GM12878 (cell line): ENCODE measurements around the gene OSBPL2. TPM values are rescaled to one million over a fixed set of nuclear protein-coding genes. Genes with fewer than 3 reads are reported as not detected.

Experiments
- ATAC-seq: fragments of 200-7000 bp; cut with Tn5 transposase; 3 replicates; pipeline ENCODE4 v1.9.1; 2020; ENCODE audit warnings: mild to moderate bottlenecking, moderate library complexity
- BruUV-seq: library from RNA; stranded (reverse); fragments of 400-500 nt; replicated peaks from 2 replicates; lab custom pipeline; 2021; lab: Mats Ljungman, UMichigan
- CTCF ChIA-PET: fragments of 300-600 bp; sonication (Branson Sonifier 250); formaldehyde crosslinking; extraction: SDS; loops from one replicate; lab custom pipeline; 2021; ENCODE audit warnings: inconsistent platforms; lab: Yijun Ruan, JAX
- POLR2A ChIA-PET: fragments of 350-600 bp; formaldehyde crosslinking; extraction: SDS; loops from one replicate; lab custom pipeline; 2021; ENCODE audit warnings: inconsistent platforms; lab: Charles Lee
- RAD21 ChIA-PET: fragments of 300-600 bp; sonication (Branson Sonifier 250); formaldehyde crosslinking; loops from one replicate; lab custom pipeline; 2023; ENCODE audit warnings: antibody characterized with exemption; ENCODE audit not compliant: unreplicated experiment; lab: Charles Lee
- SMC1A ChIA-PET: fragments of 300-600 bp; sonication (Branson Sonifier 250); formaldehyde crosslinking; loops from one replicate; lab custom pipeline; 2023; ENCODE audit not compliant: unreplicated experiment, uncharacterized antibody; lab: Charles Lee
- DNase-seq: peaks from one replicate; pipeline ENCODE4 v3.0.0-alpha.2; 2011; ENCODE audit warnings: low read depth, low spot score
- FAIRE-seq: peaks from 3 replicates; lab custom pipeline; 2011; peaks lifted over from hg19 to GRCh38; lab: Jason Lieb, UNC
- H2AFZ ChIP-seq: 2 replicates; pipeline ENCODE4 v1.6.0; 2011; ENCODE audit warnings: low read depth, low read length, control low read depth; ENCODE audit not compliant: control insufficient read depth
- H3K27ac ChIP-seq: 2 replicates; pipeline ENCODE4 v1.5.1; 2011; ENCODE audit warnings: control low read depth; ENCODE audit not compliant: control insufficient read depth, insufficient read depth
- H3K27me3 ChIP-seq, 2 experiments: replicated peaks in 1 of 2; 2 replicates each; pipeline versions ENCODE4 v1.6.0 to v1.6.1; 2011; ENCODE audit warnings: low read length in 1 of 2; ENCODE audit not compliant: control insufficient read depth in 2 of 2, insufficient read depth in 2 of 2
- H3K36me3 ChIP-seq, 2 experiments: 2 replicates each; pipeline ENCODE4 v1.5.1; 2011; ENCODE audit warnings: low read length in 1 of 2; ENCODE audit not compliant: control insufficient read depth in 2 of 2, insufficient read depth in 2 of 2
- H3K4me1 ChIP-seq: 2 replicates; pipeline ENCODE4 v1.6.1; 2011; ENCODE audit warnings: mild to moderate bottlenecking, low read length, moderate library complexity, mixed read lengths; ENCODE audit not compliant: control insufficient read depth, insufficient read depth
- H3K4me2 ChIP-seq: 2 replicates; pipeline ENCODE4 v1.6.0; 2011; ENCODE audit warnings: control low read depth; ENCODE audit not compliant: control insufficient read depth, insufficient read depth
- H3K4me3 ChIP-seq: fragments of 200-600 bp; sonication (generic); 2 replicates; pipeline ENCODE4 v1.5.1; 2016
- H3K79me2 ChIP-seq: 2 replicates; pipeline ENCODE4 v1.6.0; 2011; ENCODE audit warnings: low read length; ENCODE audit not compliant: control insufficient read depth, insufficient read depth
- H3K9ac ChIP-seq: 2 replicates; pipeline ENCODE4 v1.8.0; 2011; ENCODE audit warnings: low read length, control low read depth, mixed read lengths; ENCODE audit not compliant: control insufficient read depth, insufficient read depth
- H3K9me3 ChIP-seq: replicated peaks from 3 replicates; pipeline ENCODE4 v1.5.1; 2011; ENCODE audit warnings: mild to moderate bottlenecking, low read length; ENCODE audit not compliant: control insufficient read depth, insufficient read depth
- H4K20me1 ChIP-seq: 2 replicates; pipeline ENCODE4 v1.6.0; 2011; ENCODE audit not compliant: control insufficient read depth, insufficient read depth
- BCL3 ChIP-seq: IDR thresholded peaks from 2 replicates; pipeline ENCODE4 v1.6.1; 2011; ENCODE audit warnings: borderline replicate concordance, low read depth, mild to moderate bottlenecking, moderate library complexity, low read length; ENCODE audit not compliant: insufficient read depth, poor library complexity, severe bottlenecking
- CEBPB ChIP-seq, 2 experiments: fragments of 150-350 bp in 1 of 2; IDR thresholded peaks; 2 replicates each; pipeline ENCODE4 v1.6.1; 2012 to 2014; ENCODE audit warnings: low read depth in 2 of 2, low read length in 2 of 2, borderline replicate concordance in 1 of 2, inconsistent platforms in 1 of 2
- FOS ChIP-seq: IDR thresholded peaks from 3 replicates; pipeline ENCODE4 v1.6.1; 2011; ENCODE audit warnings: borderline replicate concordance; ENCODE audit not compliant: insufficient read length; ENCODE audit errors: extremely low read depth
- GABPA ChIP-seq: IDR thresholded peaks from 2 replicates; pipeline ENCODE4 v1.6.1; 2014; ENCODE audit warnings: antibody characterized with exemption, low read depth, mild to moderate bottlenecking, inconsistent platforms
- IRF5 ChIP-seq: fragments of 450-650 bp; IDR thresholded peaks from 2 replicates; pipeline ENCODE4 v1.6.1; 2017; ENCODE audit warnings: borderline replicate concordance
- KDM1A ChIP-seq: fragments of 200-600 bp; sonication (generic); IDR thresholded peaks from 2 replicates; pipeline ENCODE4 v1.6.1; 2016; ENCODE audit warnings: borderline replicate concordance
- MLLT1 ChIP-seq: fragments of 450-650 bp; IDR thresholded peaks from 2 replicates; pipeline ENCODE4 v1.6.1; 2016; ENCODE audit warnings: mild to moderate bottlenecking
- NR2F1 ChIP-seq: fragments of 450-650 bp; conservative IDR thresholded peaks from 2 replicates; pipeline ENCODE4 v1.6.1; 2017; ENCODE audit warnings: mild to moderate bottlenecking
- PBX3 ChIP-seq: IDR thresholded peaks from 2 replicates; pipeline ENCODE4 v1.6.1; 2011; ENCODE audit warnings: mild to moderate bottlenecking, low read depth, low read length, moderate library complexity; ENCODE audit not compliant: insufficient replicate concordance
- SIX5 ChIP-seq: IDR thresholded peaks from 2 replicates; pipeline ENCODE4 v1.6.1; 2011; ENCODE audit warnings: mild to moderate bottlenecking, low read depth, low read length, moderate library complexity; ENCODE audit not compliant: severe bottlenecking
- TCF3 ChIP-seq: IDR thresholded peaks from 2 replicates; pipeline ENCODE4 v1.6.1; 2012; ENCODE audit warnings: low read depth, mild to moderate bottlenecking, low read length, borderline replicate concordance; ENCODE audit not compliant: insufficient read depth
- WRNIP1 ChIP-seq: IDR thresholded peaks from 2 replicates; pipeline ENCODE4 v1.6.1; 2011; ENCODE audit warnings: low read depth, low read length, improper control_type of control experiment, borderline replicate concordance
- YBX1 ChIP-seq: fragments of 450-650 bp; IDR thresholded peaks from 2 replicates; pipeline ENCODE4 v1.6.1; 2016; ENCODE audit warnings: antibody characterized with exemption
- ZNF384 ChIP-seq: IDR thresholded peaks from 2 replicates; pipeline ENCODE4 v1.6.1; 2012; ENCODE audit warnings: low read depth, mild to moderate bottlenecking, low read length, improper control_type of control experiment, borderline replicate concordance
- ZZZ3 ChIP-seq: IDR thresholded peaks from 2 replicates; pipeline ENCODE4 v1.6.1; 2011; ENCODE audit warnings: low read depth; ENCODE audit not compliant: control insufficient read depth, insufficient read length
- WGBS: methylation state at CpG from one replicate; pipeline ENCODE4 v1.1.6; 2016; ENCODE audit warnings: low lambda C conversion rate; ENCODE audit not compliant: insufficient replicate concordance, insufficient coverage; ENCODE audit errors: missing lambda C conversion rate; 5-methylcytosine and 5-hydroxymethylcytosine counted together
- in situ Hi-C: fragments of 300-500 bp; cut with MboI; formaldehyde crosslinking; loops from 9 replicates; pipeline ENCODE4 v1.14.3; 2018; ENCODE audit warnings: mixed read lengths
- intact Hi-C: fragments of 100-400 bp; cut with micrococcal nuclease; formaldehyde crosslinking; loops from one replicate; pipeline ENCODE4 v1.14.2; 2022; ENCODE audit not compliant: unreplicated experiment
- polyA plus RNA-seq, 11 experiments: library from polyadenylated mRNA; depleted of rRNA in 4 of 11; unstranded in 6 of 11; stranded (reverse) in 5 of 11; fragments of >200 nt; fragmentation: Nextera tagmentation in 4 of 11; fragmentation: Illumina TruSeq in 1 of 11; extraction: Ambion mirVana in 4 of 11; extraction: Trizol in 1 of 11; gene quantifications; 1 replicate in 1 of 11; 2 replicates in 10 of 11; pipeline versions ENCODE4 v1.2.1 to v1.2.3, GENCODE V29; 2011 to 2016; ENCODE audit warnings: inconsistent platforms in 2 of 11, missing spikeins in 2 of 11, low read depth in 1 of 11
- total RNA-seq, 4 experiments: library from RNA; depleted of rRNA in 3 of 4; stranded (reverse); fragments of >200 nt in 3 of 4; fragmentation: Illumina TruSeq in 1 of 4; extraction: Trizol in 1 of 4; gene quantifications; 2 replicates each; pipeline versions ENCODE4 v1.2.1 to v1.2.3, GENCODE V29; 2013 to 2021

Gene OSBPL2
- total and polyA plus RNA-seq, 10 of the 15 experiments (the other 5 are each of a cell fraction or from before 2014, with no cell fraction given) = 2.8 to 22.3 (median 14.7) TPM

- Histone ChIP-seq H3K79me2 (no peaks in the 10 kb centered on the region), H3K4me1 (peaks cover 37% of the 10 kb centered on the region), H3K9ac (no peak overlapping the region), H3K4me3 (no peak overlapping the region), H3K9me3 (peaks cover 3% of the 10 kb centered on the region), H3K27me3 (no peaks in the 10 kb centered on the region), H3K4me2 (peak overlapping the region; percentile 82), H3K36me3 (no peaks in the 10 kb centered on the region), H4K20me1 (no peaks in the 10 kb centered on the region), H3K27ac (no peak overlapping the region), H2AFZ (0 out of 2 replicates have a peak overlapping the region, but pooled peaks have one; percentile 10)
- no TSS peak for BruUV-seq
- TF ChIP-seq KDM1A (no peak), BCL3 (peak; percentile 46), CEBPB (IDR thresholded peaks at IDR 0.05; ENCODE audit: borderline replicate concordance in 1 of 2, low read depth in 2 of 2, low read length in 2 of 2) (no peak), GABPA (no peak), NR2F1 (no peak), WRNIP1 (no peak), FOS (no peak), IRF5 (no peak), ZZZ3 (no peak), ZNF384 (no peak), SIX5 (no peak), PBX3 (peak; percentile 43), MLLT1 (peak; percentile 61; the same call in 1 of the 2 replicates), YBX1 (no peak), TCF3 (0 out of 2 replicates have a peak, but pooled peaks have one; percentile 33)
- in situ Hi-C loops (no loop called here), intact Hi-C loops (no loop called here)
- no peak for DNase-seq
- 80% methylated on average over 50 of the region's 53 CpGs for WGBS
- ATAC-seq = no peak
- ChIA-PET RAD21 (no interaction called here), SMC1A (no interaction called here), CTCF (interaction anchor here (0.7 to 0.9 kb wide), 2 partner anchors 28 to 106 kb away, joined by 3 to 4 read pairs; no protein-coding TSS in a partner anchor), POLR2A (no interaction called here)
- peak; percentile 62 for FAIRE-seq
Observed at GRCh38 chr20:62336775-62337557, 98.6 kb downstream of the OSBPL2 start.
